GM12878 (cell line): ENCODE results near the gene CLINT1. TPM values are rescaled to one million over a fixed set of nuclear protein-coding genes. Genes with fewer than 3 reads are reported as not detected.

Experiments used
- ATAC-seq: fragments of 200-7000 bp; cut with Tn5 transposase; 3 replicates; pipeline ENCODE4 v1.9.1; 2020; ENCODE audit warnings: mild to moderate bottlenecking, moderate library complexity
- BruUV-seq: library from RNA; stranded (reverse); fragments of 400-500 nt; replicated peaks from 2 replicates; lab custom pipeline; 2021; lab: Mats Ljungman, UMichigan
- CTCF ChIA-PET: fragments of 300-600 bp; sonication (Branson Sonifier 250); formaldehyde crosslinking; extraction: SDS; loops from one replicate; lab custom pipeline; 2021; ENCODE audit warnings: inconsistent platforms; lab: Yijun Ruan, JAX
- POLR2A ChIA-PET: fragments of 350-600 bp; formaldehyde crosslinking; extraction: SDS; loops from one replicate; lab custom pipeline; 2021; ENCODE audit warnings: inconsistent platforms; lab: Charles Lee
- RAD21 ChIA-PET: fragments of 300-600 bp; sonication (Branson Sonifier 250); formaldehyde crosslinking; loops from one replicate; lab custom pipeline; 2023; ENCODE audit warnings: antibody characterized with exemption; ENCODE audit not compliant: unreplicated experiment; lab: Charles Lee
- SMC1A ChIA-PET: fragments of 300-600 bp; sonication (Branson Sonifier 250); formaldehyde crosslinking; loops from one replicate; lab custom pipeline; 2023; ENCODE audit not compliant: unreplicated experiment, uncharacterized antibody; lab: Charles Lee
- DNase-seq: peaks from one replicate; pipeline ENCODE4 v3.0.0-alpha.2; 2011; ENCODE audit warnings: low read depth, low spot score
- FAIRE-seq: peaks from 3 replicates; lab custom pipeline; 2011; peaks lifted over from hg19 to GRCh38; lab: Jason Lieb, UNC
- H2AFZ ChIP-seq: 2 replicates; pipeline ENCODE4 v1.6.0; 2011; ENCODE audit warnings: low read depth, low read length, control low read depth; ENCODE audit not compliant: control insufficient read depth
- H3K27ac ChIP-seq: 2 replicates; pipeline ENCODE4 v1.5.1; 2011; ENCODE audit warnings: control low read depth; ENCODE audit not compliant: control insufficient read depth, insufficient read depth
- H3K27me3 ChIP-seq, 2 experiments: replicated peaks in 1 of 2; 2 replicates each; pipeline versions ENCODE4 v1.6.0 to v1.6.1; 2011; ENCODE audit warnings: low read length in 1 of 2; ENCODE audit not compliant: control insufficient read depth in 2 of 2, insufficient read depth in 2 of 2
- H3K36me3 ChIP-seq, 2 experiments: 2 replicates each; pipeline ENCODE4 v1.5.1; 2011; ENCODE audit warnings: low read length in 1 of 2; ENCODE audit not compliant: control insufficient read depth in 2 of 2, insufficient read depth in 2 of 2
- H3K4me1 ChIP-seq: 2 replicates; pipeline ENCODE4 v1.6.1; 2011; ENCODE audit warnings: mild to moderate bottlenecking, low read length, moderate library complexity, mixed read lengths; ENCODE audit not compliant: control insufficient read depth, insufficient read depth
- H3K4me2 ChIP-seq: 2 replicates; pipeline ENCODE4 v1.6.0; 2011; ENCODE audit warnings: control low read depth; ENCODE audit not compliant: control insufficient read depth, insufficient read depth
- H3K4me3 ChIP-seq: fragments of 200-600 bp; sonication (generic); 2 replicates; pipeline ENCODE4 v1.5.1; 2016
- H3K79me2 ChIP-seq: 2 replicates; pipeline ENCODE4 v1.6.0; 2011; ENCODE audit warnings: low read length; ENCODE audit not compliant: control insufficient read depth, insufficient read depth
- H3K9ac ChIP-seq: 2 replicates; pipeline ENCODE4 v1.8.0; 2011; ENCODE audit warnings: low read length, control low read depth, mixed read lengths; ENCODE audit not compliant: control insufficient read depth, insufficient read depth
- H3K9me3 ChIP-seq: replicated peaks from 3 replicates; pipeline ENCODE4 v1.5.1; 2011; ENCODE audit warnings: mild to moderate bottlenecking, low read length; ENCODE audit not compliant: control insufficient read depth, insufficient read depth
- H4K20me1 ChIP-seq: 2 replicates; pipeline ENCODE4 v1.6.0; 2011; ENCODE audit not compliant: control insufficient read depth, insufficient read depth
- BHLHE40 ChIP-seq, 2 experiments: fragments of 450-650 bp in 1 of 2; IDR thresholded peaks; 2 replicates each; pipeline ENCODE4 v1.6.1; 2011 to 2017; ENCODE audit warnings: low read depth in 2 of 2, borderline replicate concordance in 1 of 2, improper control_type of control experiment in 1 of 2, low read length in 1 of 2, mild to moderate bottlenecking in 1 of 2
- BRCA1 ChIP-seq: IDR thresholded peaks from 2 replicates; pipeline ENCODE4 v1.6.1; 2011; ENCODE audit warnings: low read depth, low read length, improper control_type of control experiment
- E4F1 ChIP-seq: fragments of 450-650 bp; IDR thresholded peaks from 2 replicates; pipeline ENCODE4 v1.6.1; 2018; ENCODE audit warnings: borderline replicate concordance, mild to moderate bottlenecking; ENCODE audit not compliant: partially characterized antibody
- IRF5 ChIP-seq: fragments of 450-650 bp; IDR thresholded peaks from 2 replicates; pipeline ENCODE4 v1.6.1; 2017; ENCODE audit warnings: borderline replicate concordance
- JUNB ChIP-seq: IDR thresholded peaks from 2 replicates; pipeline ENCODE4 v1.6.1; 2016; ENCODE audit warnings: antibody characterized with exemption, mild to moderate bottlenecking
- JUND ChIP-seq: IDR thresholded peaks from 2 replicates; pipeline ENCODE4 v1.6.1; 2012; ENCODE audit warnings: low read depth, mild to moderate bottlenecking, low read length, improper control_type of control experiment, moderate library complexity
- NKRF ChIP-seq: fragments of 450-650 bp; conservative IDR thresholded peaks from 2 replicates; pipeline ENCODE4 v1.6.1; 2017; ENCODE audit warnings: mild to moderate bottlenecking, moderate library complexity
- SKIL ChIP-seq: fragments of 450-650 bp; IDR thresholded peaks from 2 replicates; pipeline ENCODE4 v1.6.1; 2017; ENCODE audit warnings: mild to moderate bottlenecking, low read depth, inconsistent platforms; ENCODE audit not compliant: poor library complexity, severe bottlenecking
- STAT3 ChIP-seq: IDR thresholded peaks from 2 replicates; pipeline ENCODE4 v1.6.1; 2011; ENCODE audit warnings: low read depth, low read length, improper control_type of control experiment
- TCF12 ChIP-seq: IDR thresholded peaks from 2 replicates; pipeline ENCODE4 v1.6.1; 2011; ENCODE audit warnings: low read depth, mild to moderate bottlenecking, low read length
- ZNF274 ChIP-seq: IDR thresholded peaks from one replicate; pipeline ENCODE4 v1.8.0; 2011; ENCODE audit not compliant: insufficient read length, insufficient read depth
- ZNF687 ChIP-seq: fragments of 450-650 bp; IDR thresholded peaks from 2 replicates; pipeline ENCODE4 v1.6.1; 2017; ENCODE audit warnings: mild to moderate bottlenecking, moderate library complexity
- WGBS: methylation state at CpG from one replicate; pipeline ENCODE4 v1.1.6; 2016; ENCODE audit warnings: low lambda C conversion rate; ENCODE audit not compliant: insufficient replicate concordance, insufficient coverage; ENCODE audit errors: missing lambda C conversion rate; 5-methylcytosine and 5-hydroxymethylcytosine counted together
- in situ Hi-C: fragments of 300-500 bp; cut with MboI; formaldehyde crosslinking; loops from 9 replicates; pipeline ENCODE4 v1.14.3; 2018; ENCODE audit warnings: mixed read lengths
- intact Hi-C: fragments of 100-400 bp; cut with micrococcal nuclease; formaldehyde crosslinking; loops from one replicate; pipeline ENCODE4 v1.14.2; 2022; ENCODE audit not compliant: unreplicated experiment
- polyA plus RNA-seq, 11 experiments: library from polyadenylated mRNA; depleted of rRNA in 4 of 11; unstranded in 6 of 11; stranded (reverse) in 5 of 11; fragments of >200 nt; fragmentation: Nextera tagmentation in 4 of 11; fragmentation: Illumina TruSeq in 1 of 11; extraction: Ambion mirVana in 4 of 11; extraction: Trizol in 1 of 11; gene quantifications; 1 replicate in 1 of 11; 2 replicates in 10 of 11; pipeline versions ENCODE4 v1.2.1 to v1.2.3, GENCODE V29; 2011 to 2016; ENCODE audit warnings: inconsistent platforms in 2 of 11, missing spikeins in 2 of 11, low read depth in 1 of 11
- total RNA-seq, 4 experiments: library from RNA; depleted of rRNA in 3 of 4; stranded (reverse); fragments of >200 nt in 3 of 4; fragmentation: Illumina TruSeq in 1 of 4; extraction: Trizol in 1 of 4; gene quantifications; 2 replicates each; pipeline versions ENCODE4 v1.2.1 to v1.2.3, GENCODE V29; 2013 to 2021

The CLINT1 gene
- total and polyA plus RNA-seq, 10 of the 15 experiments (the other 5 are each of a cell fraction or from before 2014, with no cell fraction given) = 30.0 to 136 (median 105) TPM

- Histone ChIP-seq H3K36me3 (no peaks in the 10 kb centered on the region; a peak in 2 of 4 replicates), H3K9me3 (no peaks in the 10 kb centered on the region), H3K9ac (no peak overlapping the region), H3K4me3 (no peak overlapping the region), H3K27ac (no peak overlapping the region), H3K4me2 (no peak overlapping the region), H3K27me3 (no peaks in the 10 kb centered on the region), H3K79me2 (no peaks in the 10 kb centered on the region; the same call in 1 of the 2 replicates), H4K20me1 (no peaks in the 10 kb centered on the region), H2AFZ (no peak overlapping the region), H3K4me1 (no peaks in the 10 kb centered on the region)
- intact Hi-C loops = no loop called here
- POLR2A ChIA-PET = no interaction called here
- no TSS peak for BruUV-seq
- 100% methylated on average over 1 of the region's 1 CpG for WGBS
- RAD21 ChIA-PET = no interaction called here
- CTCF ChIA-PET = no interaction called here
- FAIRE-seq (no peak), ATAC-seq (peak; percentile 29), DNase-seq (no peak)
- SMC1A ChIA-PET = no interaction called here
- in situ Hi-C loops = loop anchor here (5.0 kb wide), 2 partner anchors 96 to 126 kb away; no protein-coding TSS in a partner anchor
- TF ChIP-seq JUND = no peak
- no peak for TF ChIP-seq SKIL
- TF ChIP-seq NKRF = no peak
- no peak for TF ChIP-seq ZNF687
- no peak for TF ChIP-seq IRF5
- no peak for TF ChIP-seq BRCA1
- TF ChIP-seq BHLHE40 (IDR thresholded peaks at IDR 0.05; ENCODE audit: borderline replicate concordance in 1 of 2, low read depth in 2 of 2, low read length in 1 of 2) = no peak
- TF ChIP-seq E4F1 = no peak
- no peak for TF ChIP-seq ZNF274
- TF ChIP-seq TCF12 = no peak
- TF ChIP-seq STAT3 = no peak
- TF ChIP-seq JUNB = no peak
These were observed 37.5 kb downstream of the CLINT1 start for GRCh38 chr5:157821405-157821804.
